HEK293T (cell line): ENCODE results near the gene CRX.

ENCODE experiments used
- CTCF ChIA-PET: fragments of 350-600 bp; formaldehyde crosslinking; extraction: SDS; loops from one replicate; lab custom pipeline; 2021; ENCODE audit warnings: antibody characterized with exemption, inconsistent platforms; lab: Yijun Ruan, JAX
- POLR2A ChIA-PET: fragments of 350-600 bp; formaldehyde crosslinking; extraction: SDS; loops from one replicate; lab custom pipeline; 2020; ENCODE audit warnings: antibody characterized with exemption, inconsistent platforms; lab: Yijun Ruan, JAX
- DNase-seq: peaks from one replicate; pipeline ENCODE4 v3.0.0; 2012; ENCODE audit warnings: mixed read lengths; ENCODE audit errors: extremely low spot score
- ARNT ChIP-seq: fragments of 450-650 bp; IDR thresholded peaks from 2 replicates; pipeline ENCODE4 v1.6.1; 2017; ENCODE audit warnings: mild to moderate bottlenecking
- BHLHE40 ChIP-seq: fragments of 450-650 bp; IDR thresholded peaks from 2 replicates; pipeline ENCODE4 v1.6.1; 2016; ENCODE audit warnings: mild to moderate bottlenecking, moderate library complexity, borderline replicate concordance
- CTBP1 ChIP-seq: fragments of 450-650 bp; IDR thresholded peaks from 2 replicates; pipeline ENCODE4 v1.6.1; 2016; ENCODE audit warnings: borderline replicate concordance
- ELF4 ChIP-seq: fragments of 450-650 bp; IDR thresholded peaks from 2 replicates; pipeline ENCODE4 v1.6.1; 2017; ENCODE audit warnings: antibody characterized with exemption
- FOXA1 ChIP-seq: fragments of 450-650 bp; IDR thresholded peaks from 2 replicates; pipeline ENCODE4 v1.6.1; 2016; ENCODE audit warnings: mild to moderate bottlenecking
- FOXK2 ChIP-seq: fragments of 450-650 bp; IDR thresholded peaks from 2 replicates; pipeline ENCODE4 v1.6.1; 2016; ENCODE audit warnings: mild to moderate bottlenecking
- FOXM1 ChIP-seq: fragments of 450-650 bp; IDR thresholded peaks from 2 replicates; pipeline ENCODE4 v1.6.1; 2017; ENCODE audit warnings: mild to moderate bottlenecking, borderline replicate concordance
- HDGF ChIP-seq: fragments of 450-650 bp; IDR thresholded peaks from 2 replicates; pipeline ENCODE4 v1.6.1; 2017; ENCODE audit warnings: antibody characterized with exemption, borderline replicate concordance
- L3MBTL2 ChIP-seq: fragments of 450-650 bp; conservative IDR thresholded peaks from 2 replicates; pipeline ENCODE4 v1.6.1; 2016; ENCODE audit warnings: mild to moderate bottlenecking
- LEF1 ChIP-seq: fragments of 450-650 bp; IDR thresholded peaks from 2 replicates; pipeline ENCODE4 v1.6.1; 2017; ENCODE audit warnings: mild to moderate bottlenecking, borderline replicate concordance
- NFRKB ChIP-seq: fragments of 450-650 bp; IDR thresholded peaks from 2 replicates; pipeline ENCODE4 v1.6.1; 2016; ENCODE audit warnings: mild to moderate bottlenecking, moderate library complexity
- SP1 ChIP-seq: fragments of 450-650 bp; IDR thresholded peaks from 2 replicates; pipeline ENCODE4 v1.6.1; 2017
- SUZ12 ChIP-seq: fragments of 450-650 bp; IDR thresholded peaks from 2 replicates; pipeline ENCODE4 v1.6.1; 2016; ENCODE audit warnings: mild to moderate bottlenecking
- TARDBP ChIP-seq: fragments of 450-650 bp; IDR thresholded peaks from 2 replicates; pipeline ENCODE4 v1.6.1; 2016
- ZNF384 ChIP-seq: fragments of 450-650 bp; IDR thresholded peaks from 2 replicates; pipeline ENCODE4 v1.6.1; 2016
- TF ChIP-seq, protein P1 (sequence below): fragments of 450-650 bp; IDR thresholded peaks from 2 replicates; pipeline ENCODE4 v1.6.1; 2016

The CRX gene

GRCh38 chr19:47792616-47793015 is 29.1 kb upstream of the CRX start:
- no peak for TF ChIP-seq FOXM1
- no peak for TF ChIP-seq LEF1
- no peak for TF ChIP-seq ARNT
- TF ChIP-seq FOXK2 = no peak
- ChIA-PET POLR2A (no interaction called here), CTCF (no interaction called here)
- DNase-seq = no peak

GRCh38 chr19:47794526-47794925 is 27.2 kb upstream of the CRX start:
- no peak for DNase-seq
- POLR2A ChIA-PET = no interaction called here
- CTCF ChIA-PET = interaction anchor here (0.6 to 0.7 kb wide), 3 partner anchors 14 to 193 kb away, joined by 3 to 5 read pairs (median 3); no protein-coding TSS in a partner anchor
- TF ChIP-seq HDGF (no peak), CTBP1 (no peak), SUZ12 (no peak), ELF4 (no peak), SP1 (no peak), L3MBTL2 (no peak), ZNF384 (no peak), FOXM1 (no peak), TARDBP (no peak), FOXK2 (no peak)

DNA sequence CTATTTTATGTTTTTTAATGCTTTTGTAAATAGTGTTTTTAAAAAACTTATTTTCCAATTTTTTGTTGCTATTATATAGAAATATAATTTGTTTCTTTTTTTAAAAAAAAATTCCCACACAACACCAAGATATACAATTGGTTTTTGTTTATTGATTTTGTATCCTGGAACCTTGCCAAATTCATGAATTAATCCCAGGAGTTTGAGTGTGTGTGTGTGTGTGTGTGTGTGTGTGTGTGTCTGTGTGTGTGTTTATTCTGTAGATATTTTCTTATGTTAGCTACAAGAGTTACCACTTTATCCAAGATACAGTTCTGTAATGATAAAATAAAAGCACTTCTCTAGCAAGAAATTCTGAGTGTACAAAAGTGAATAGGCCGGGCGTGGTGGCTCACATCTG is 25.0 kb upstream of the CRX start:
- TF ChIP-seq LEF1 = no peak
- TF ChIP-seq HDGF = no peak
- no peak for TF ChIP-seq L3MBTL2
- TF ChIP-seq ARNT = no peak
- TF ChIP-seq ZNF384 = no peak
- no peak for TF ChIP-seq TARDBP
- no peak for TF ChIP-seq NFRKB
- TF ChIP-seq FOXK2 = no peak
- TF ChIP-seq, protein P1, sequence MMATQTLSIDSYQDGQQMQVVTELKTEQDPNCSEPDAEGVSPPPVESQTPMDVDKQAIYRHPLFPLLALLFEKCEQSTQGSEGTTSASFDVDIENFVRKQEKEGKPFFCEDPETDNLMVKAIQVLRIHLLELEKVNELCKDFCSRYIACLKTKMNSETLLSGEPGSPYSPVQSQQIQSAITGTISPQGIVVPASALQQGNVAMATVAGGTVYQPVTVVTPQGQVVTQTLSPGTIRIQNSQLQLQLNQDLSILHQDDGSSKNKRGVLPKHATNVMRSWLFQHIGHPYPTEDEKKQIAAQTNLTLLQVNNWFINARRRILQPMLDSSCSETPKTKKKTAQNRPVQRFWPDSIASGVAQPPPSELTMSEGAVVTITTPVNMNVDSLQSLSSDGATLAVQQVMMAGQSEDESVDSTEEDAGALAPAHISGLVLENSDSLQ = no peak
- no peak for TF ChIP-seq BHLHE40
- no peak for TF ChIP-seq ELF4
- TF ChIP-seq SUZ12 = no peak
- no peak for TF ChIP-seq FOXM1
- no peak for TF ChIP-seq SP1
- TF ChIP-seq CTBP1 = no peak
- POLR2A ChIA-PET = no interaction called here
- no peak for DNase-seq
- CTCF ChIA-PET = no interaction called here

- CTCF ChIA-PET = interaction anchor here (0.6 kb wide), 1 partner anchor 42 kb away, joined by 3 read pairs; no protein-coding TSS in a partner anchor
- TF ChIP-seq SUZ12 (no peak), TARDBP (no peak), NFRKB (no peak), LEF1 (no peak), CTBP1 (no peak), L3MBTL2 (no peak), ARNT (no peak), ZNF384 (no peak), FOXK2 (no peak), BHLHE40 (no peak), FOXM1 (no peak), FOXA1 (no peak)
- TF ChIP-seq, protein P1 = no peak
- no peak for DNase-seq
- POLR2A ChIA-PET = no interaction called here
Observed at GRCh38 chr19:47797996-47798903, 23.5 kb upstream of the CRX start.

GRCh38 chr19:47798904-47799266 is 22.9 kb upstream of the CRX start:
- no peak for TF ChIP-seq FOXA1
- TF ChIP-seq SP1 = no peak
- TF ChIP-seq BHLHE40 = no peak
- TF ChIP-seq SUZ12 = no peak
- no peak for TF ChIP-seq FOXM1
- no peak for TF ChIP-seq ELF4
- TF ChIP-seq HDGF = no peak
- TF ChIP-seq TARDBP = no peak
- TF ChIP-seq FOXK2 = no peak
- TF ChIP-seq L3MBTL2 = no peak
- TF ChIP-seq, protein P1 = no peak
- CTCF ChIA-PET = interaction anchor here (0.6 kb wide), 1 partner anchor 42 kb away, joined by 3 read pairs; no protein-coding TSS in a partner anchor
- DNase-seq = no peak
- POLR2A ChIA-PET = no interaction called here

GRCh38 chr19:47801270-47801669 is 20.5 kb upstream of the CRX start:
- TF ChIP-seq CTBP1 (no peak), ZNF384 (no peak), FOXA1 (no peak), NFRKB (no peak), LEF1 (no peak), FOXM1 (no peak), ELF4 (no peak), SUZ12 (no peak), FOXK2 (no peak), BHLHE40 (no peak), HDGF (no peak), TARDBP (no peak), ARNT (no peak), SP1 (no peak), L3MBTL2 (no peak)
- TF ChIP-seq, protein P1 = no peak
- DNase-seq = no peak
- ChIA-PET CTCF (no interaction called here), POLR2A (no interaction called here)
